ENCODE measurements around the gene CCDC200. TPM values are rescaled to one million over a fixed set of nuclear protein-coding genes. Genes with fewer than 3 reads are reported as not detected.

Gene CCDC200
- total and polyA plus RNA-seq, 2 of the 13 experiments (the other 11 are each of a cell fraction or from before 2014, with no cell fraction given): not detected

DNA sequence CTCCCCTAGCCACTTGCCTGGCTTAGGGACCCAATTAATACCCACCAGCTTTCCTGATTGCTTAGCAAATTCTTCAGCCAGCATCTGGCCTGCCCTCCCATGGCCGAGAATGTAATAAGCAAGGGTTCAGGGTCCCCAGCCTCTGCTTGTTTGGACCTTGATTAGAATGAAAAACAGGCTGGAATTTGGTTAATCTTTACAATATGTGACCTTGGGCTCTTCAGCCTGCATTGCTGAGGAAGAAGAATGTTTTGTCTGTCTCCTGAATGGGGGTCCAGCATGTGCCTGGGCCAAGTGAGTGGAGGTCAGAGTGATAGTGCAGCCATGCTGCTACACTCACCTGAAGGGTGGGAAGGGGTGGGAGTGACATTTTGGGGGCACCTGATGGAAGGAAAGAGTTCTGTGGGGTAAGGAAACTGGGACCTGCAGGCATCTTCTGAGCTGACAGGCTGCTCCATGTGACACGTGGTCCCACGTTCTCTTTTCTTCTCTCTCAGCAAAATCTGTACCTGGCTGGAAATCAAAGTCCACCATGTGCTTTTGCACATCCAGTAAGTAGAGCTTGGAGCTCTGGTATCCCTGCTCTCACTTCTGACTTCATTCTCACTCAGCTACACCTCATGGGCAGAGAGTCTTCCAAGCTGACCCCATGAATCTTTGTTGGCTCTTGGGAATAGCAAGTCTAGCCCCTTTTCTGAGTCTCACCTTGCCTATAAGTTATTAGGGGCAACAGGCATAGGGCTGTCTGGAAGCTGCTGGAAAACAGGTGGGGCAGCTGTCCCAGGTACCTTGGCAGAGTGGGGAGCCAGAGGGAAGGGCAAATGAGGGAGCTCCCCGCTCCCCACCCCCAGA is 11.4 kb downstream of the CCDC200 start (continued):
- TF ChIP-seq, protein P1, sequence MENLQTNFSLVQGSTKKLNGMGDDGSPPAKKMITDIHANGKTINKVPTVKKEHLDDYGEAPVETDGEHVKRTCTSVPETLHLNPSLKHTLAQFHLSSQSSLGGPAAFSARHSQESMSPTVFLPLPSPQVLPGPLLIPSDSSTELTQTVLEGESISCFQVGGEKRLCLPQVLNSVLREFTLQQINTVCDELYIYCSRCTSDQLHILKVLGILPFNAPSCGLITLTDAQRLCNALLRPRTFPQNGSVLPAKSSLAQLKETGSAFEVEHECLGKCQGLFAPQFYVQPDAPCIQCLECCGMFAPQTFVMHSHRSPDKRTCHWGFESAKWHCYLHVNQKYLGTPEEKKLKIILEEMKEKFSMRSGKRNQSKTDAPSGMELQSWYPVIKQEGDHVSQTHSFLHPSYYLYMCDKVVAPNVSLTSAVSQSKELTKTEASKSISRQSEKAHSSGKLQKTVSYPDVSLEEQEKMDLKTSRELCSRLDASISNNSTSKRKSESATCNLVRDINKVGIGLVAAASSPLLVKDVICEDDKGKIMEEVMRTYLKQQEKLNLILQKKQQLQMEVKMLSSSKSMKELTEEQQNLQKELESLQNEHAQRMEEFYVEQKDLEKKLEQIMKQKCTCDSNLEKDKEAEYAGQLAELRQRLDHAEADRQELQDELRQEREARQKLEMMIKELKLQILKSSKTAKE (CRISPR knock-in tag; IDR thresholded peaks at IDR 0.05; ENCODE audit: borderline replicate concordance): peak; percentile 66; the same call in 1 of the 2 replicates
- TF ChIP-seq ZNF317 (CRISPR knock-in tag; IDR thresholded peaks at IDR 0.05) (0 out of 2 replicates have a peak, but pooled peaks have one; percentile 4), MBNL3 (CRISPR knock-in tag; conservative IDR thresholded peaks at IDR 0.05) (no peak), NRL (CRISPR knock-in tag; IDR thresholded peaks at IDR 0.05; ENCODE audit: borderline replicate concordance) (peak; percentile 41; the same call in 1 of the 2 replicates), ZNF121 (CRISPR knock-in tag; IDR thresholded peaks at IDR 0.05) (no peak; the same call in none of the 2 replicates), FOXA3 (CRISPR knock-in tag; IDR thresholded peaks at IDR 0.05) (peak; percentile 74), DNMT3B (CRISPR knock-in tag; conservative IDR thresholded peaks at IDR 0.05) (peak; percentile 87), ZNF235 (CRISPR knock-in tag; IDR thresholded peaks at IDR 0.05; ENCODE audit: borderline replicate concordance) (no peak), NFYB (CRISPR knock-in tag; IDR thresholded peaks at IDR 0.05) (no peak; the same call in none of the 2 replicates), CREM (IDR thresholded peaks at IDR 0.05) (peak; percentile 80), CREM (CRISPR knock-in tag; IDR thresholded peaks at IDR 0.05) (no peak), CBX5 (CRISPR knock-in tag; IDR thresholded peaks at IDR 0.05; ENCODE audit: borderline replicate concordance) (peak; percentile 39; the same call in 1 of the 2 replicates), ZNF224 (CRISPR knock-in tag; IDR thresholded peaks at IDR 0.05) (peak; percentile 57; the same call in 1 of the 2 replicates), MZF1 (CRISPR knock-in tag; IDR thresholded peaks at IDR 0.05; ENCODE audit: borderline replicate concordance) (peak; percentile 66; the same call in 1 of the 2 replicates), ATRX (CRISPR knock-in tag; IDR thresholded peaks at IDR 0.05; ENCODE audit: borderline replicate concordance) (no peak), BORCS8-MEF2B (CRISPR knock-in tag; IDR thresholded peaks at IDR 0.05) (peak; percentile 87), MAFG (CRISPR knock-in tag; IDR thresholded peaks at IDR 0.05) (no peak)
- TF ChIP-seq, protein P2, sequence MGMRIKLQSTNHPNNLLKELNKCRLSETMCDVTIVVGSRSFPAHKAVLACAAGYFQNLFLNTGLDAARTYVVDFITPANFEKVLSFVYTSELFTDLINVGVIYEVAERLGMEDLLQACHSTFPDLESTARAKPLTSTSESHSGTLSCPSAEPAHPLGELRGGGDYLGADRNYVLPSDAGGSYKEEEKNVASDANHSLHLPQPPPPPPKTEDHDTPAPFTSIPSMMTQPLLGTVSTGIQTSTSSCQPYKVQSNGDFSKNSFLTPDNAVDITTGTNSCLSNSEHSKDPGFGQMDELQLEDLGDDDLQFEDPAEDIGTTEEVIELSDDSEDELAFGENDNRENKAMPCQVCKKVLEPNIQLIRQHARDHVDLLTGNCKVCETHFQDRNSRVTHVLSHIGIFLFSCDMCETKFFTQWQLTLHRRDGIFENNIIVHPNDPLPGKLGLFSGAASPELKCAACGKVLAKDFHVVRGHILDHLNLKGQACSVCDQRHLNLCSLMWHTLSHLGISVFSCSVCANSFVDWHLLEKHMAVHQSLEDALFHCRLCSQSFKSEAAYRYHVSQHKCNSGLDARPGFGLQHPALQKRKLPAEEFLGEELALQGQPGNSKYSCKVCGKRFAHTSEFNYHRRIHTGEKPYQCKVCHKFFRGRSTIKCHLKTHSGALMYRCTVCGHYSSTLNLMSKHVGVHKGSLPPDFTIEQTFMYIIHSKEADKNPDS (CRISPR knock-in tag; IDR thresholded peaks at IDR 0.05): 0 out of 2 replicates have a peak, but pooled peaks have one; percentile 48
- TF ChIP-seq, protein P3, sequence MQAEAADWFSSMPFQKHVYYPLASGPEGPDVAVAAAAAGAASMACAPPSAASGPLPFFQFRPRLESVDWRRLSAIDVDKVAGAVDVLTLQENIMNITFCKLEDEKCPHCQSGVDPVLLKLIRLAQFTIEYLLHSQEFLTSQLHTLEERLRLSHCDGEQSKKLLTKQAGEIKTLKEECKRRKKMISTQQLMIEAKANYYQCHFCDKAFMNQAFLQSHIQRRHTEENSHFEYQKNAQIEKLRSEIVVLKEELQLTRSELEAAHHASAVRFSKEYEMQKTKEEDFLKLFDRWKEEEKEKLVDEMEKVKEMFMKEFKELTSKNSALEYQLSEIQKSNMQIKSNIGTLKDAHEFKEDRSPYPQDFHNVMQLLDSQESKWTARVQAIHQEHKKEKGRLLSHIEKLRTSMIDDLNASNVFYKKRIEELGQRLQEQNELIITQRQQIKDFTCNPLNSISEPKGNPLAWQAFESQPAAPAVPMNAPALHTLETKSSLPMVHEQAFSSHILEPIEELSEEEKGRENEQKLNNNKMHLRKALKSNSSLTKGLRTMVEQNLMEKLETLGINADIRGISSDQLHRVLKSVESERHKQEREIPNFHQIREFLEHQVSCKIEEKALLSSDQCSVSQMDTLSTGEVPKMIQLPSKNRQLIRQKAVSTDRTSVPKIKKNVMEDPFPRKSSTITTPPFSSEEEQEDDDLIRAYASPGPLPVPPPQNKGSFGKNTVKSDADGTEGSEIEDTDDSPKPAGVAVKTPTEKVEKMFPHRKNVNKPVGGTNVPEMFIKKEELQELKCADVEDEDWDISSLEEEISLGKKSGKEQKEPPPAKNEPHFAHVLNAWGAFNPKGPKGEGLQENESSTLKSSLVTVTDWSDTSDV (CRISPR knock-in tag; IDR thresholded peaks at IDR 0.05): peak; percentile 77; the same call in 1 of the 2 replicates
- TF ChIP-seq, protein P4, sequence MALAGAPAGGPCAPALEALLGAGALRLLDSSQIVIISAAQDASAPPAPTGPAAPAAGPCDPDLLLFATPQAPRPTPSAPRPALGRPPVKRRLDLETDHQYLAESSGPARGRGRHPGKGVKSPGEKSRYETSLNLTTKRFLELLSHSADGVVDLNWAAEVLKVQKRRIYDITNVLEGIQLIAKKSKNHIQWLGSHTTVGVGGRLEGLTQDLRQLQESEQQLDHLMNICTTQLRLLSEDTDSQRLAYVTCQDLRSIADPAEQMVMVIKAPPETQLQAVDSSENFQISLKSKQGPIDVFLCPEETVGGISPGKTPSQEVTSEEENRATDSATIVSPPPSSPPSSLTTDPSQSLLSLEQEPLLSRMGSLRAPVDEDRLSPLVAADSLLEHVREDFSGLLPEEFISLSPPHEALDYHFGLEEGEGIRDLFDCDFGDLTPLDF (CRISPR knock-in tag; IDR thresholded peaks at IDR 0.05): 0 out of 2 replicates have a peak, but pooled peaks have one; percentile 66

Data from HepG2 (cell line).